ENCODE measurements around the gene SLC46A1.

SLC46A1 gene

GRCh38 chr17:28350271-28350670 is 55.7 kb downstream of the SLC46A1 start:
- DNase-seq (ENCODE audit: low read depth): no peak

GRCh38 chr17:28348979-28349378 is 57.0 kb downstream of the SLC46A1 start:
- DNase-seq (ENCODE audit: low read depth): no peak

GRCh38 chr17:28347261-28347891 is 58.6 kb downstream of the SLC46A1 start:
- DNase-seq (ENCODE audit: low read depth): peak; percentile 81

GRCh38 chr17:28346746-28347246 is 59.2 kb downstream of the SLC46A1 start:
- no peak for DNase-seq (ENCODE audit: low read depth)

DNA sequence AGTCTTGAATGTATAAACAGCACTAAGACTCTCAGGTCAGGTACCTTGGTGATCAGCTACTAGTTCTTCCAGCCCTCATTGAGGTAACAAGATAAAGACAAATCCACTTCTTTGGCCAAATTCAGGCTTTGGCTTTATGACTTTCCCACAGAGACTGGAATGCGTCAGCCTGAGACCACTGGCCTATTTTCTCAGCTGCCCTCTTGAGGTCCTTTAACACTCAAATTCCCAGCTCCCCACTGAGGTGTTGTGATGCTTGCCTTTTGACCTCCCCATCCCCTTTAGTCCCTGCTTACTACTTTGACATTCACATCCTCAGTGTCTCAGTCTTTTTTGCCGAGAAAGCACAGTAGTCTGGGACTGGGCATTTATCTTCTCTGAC is 59.8 kb downstream of the SLC46A1 start:
- DNase-seq (ENCODE audit: low read depth): no peak

GRCh38 chr17:28345419-28346198 is 60.4 kb downstream of the SLC46A1 start:
- DNase-seq (ENCODE audit: low read depth): no peak
